Measurements from ENCODE around the gene TRMT6.

TRMT6 gene

GRCh38 chr20:5893621-5894020 lies 56.7 kb downstream of the TRMT6 start:
- no peak for ATAC-seq

DNA sequence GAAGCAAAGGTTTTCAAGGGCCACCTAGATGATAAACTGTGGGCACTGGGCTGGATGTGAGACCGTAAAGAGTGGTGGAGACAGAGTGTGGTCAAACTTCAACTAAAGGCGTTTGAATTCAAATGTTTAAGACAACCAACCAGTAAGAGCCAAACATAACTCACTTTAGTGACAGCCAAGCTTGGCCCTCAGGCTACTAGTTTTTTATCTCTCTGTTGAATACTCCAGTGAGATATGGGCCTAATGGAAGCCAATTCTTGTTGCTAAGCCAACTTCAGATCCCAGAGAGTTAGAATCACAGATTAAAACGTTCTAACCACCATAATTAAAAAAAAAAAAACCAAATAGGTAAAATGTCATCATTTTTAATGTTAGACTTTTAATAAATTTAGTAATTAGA lies 57.3 kb downstream of the TRMT6 start:
- ATAC-seq = no peak

DNA sequence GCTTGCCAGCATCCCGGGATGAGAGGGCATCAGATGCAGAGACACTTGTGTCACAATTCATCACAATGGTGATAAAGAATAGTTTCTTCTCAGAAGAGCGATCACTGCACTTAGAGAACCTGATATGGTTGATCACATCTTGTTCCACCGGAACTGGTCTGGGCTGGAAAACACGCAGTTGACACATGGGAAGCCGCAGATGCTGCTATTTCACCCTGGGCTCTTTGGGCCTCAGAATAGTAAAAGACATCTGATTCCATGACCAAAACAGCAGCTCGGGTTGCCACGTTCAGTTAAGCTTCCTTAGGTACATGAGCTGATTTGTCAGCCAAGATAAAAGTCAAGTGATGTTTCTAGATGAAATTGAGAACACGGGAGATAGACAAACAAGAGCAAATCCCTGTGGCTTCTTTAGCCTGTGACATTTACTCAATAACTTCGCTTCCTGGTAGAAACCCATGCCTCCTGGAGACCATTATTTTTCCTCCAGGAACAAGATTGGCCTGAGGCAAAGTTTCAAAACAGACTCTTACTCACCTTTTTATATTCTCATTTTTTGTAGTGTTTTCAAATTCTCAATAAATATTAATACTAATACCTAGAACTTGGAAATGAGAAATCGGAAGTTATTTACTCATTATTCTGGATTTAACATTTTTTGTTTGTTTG lies 59.4 kb downstream of the TRMT6 start:
- no peak for ATAC-seq

DNA sequence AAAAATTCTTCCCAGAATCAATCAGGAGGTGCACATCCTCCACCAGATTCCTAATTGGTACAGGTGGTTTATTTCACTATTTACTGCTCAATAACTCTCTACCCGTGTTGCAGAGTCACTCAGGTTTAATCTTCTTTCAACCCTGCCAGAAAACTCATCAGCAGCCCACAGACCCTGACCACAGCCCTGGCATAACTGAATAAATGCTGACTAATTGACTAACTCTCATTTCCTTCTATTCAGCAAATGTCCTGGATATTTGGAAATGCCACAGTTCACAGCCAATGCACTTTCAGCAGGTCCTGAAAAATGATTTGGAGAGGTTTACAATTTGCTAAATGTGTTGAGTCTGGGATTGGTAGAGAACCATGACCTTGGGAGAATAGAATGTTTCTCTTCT lies 62.3 kb downstream of the TRMT6 start:
- ATAC-seq = no peak

DNA sequence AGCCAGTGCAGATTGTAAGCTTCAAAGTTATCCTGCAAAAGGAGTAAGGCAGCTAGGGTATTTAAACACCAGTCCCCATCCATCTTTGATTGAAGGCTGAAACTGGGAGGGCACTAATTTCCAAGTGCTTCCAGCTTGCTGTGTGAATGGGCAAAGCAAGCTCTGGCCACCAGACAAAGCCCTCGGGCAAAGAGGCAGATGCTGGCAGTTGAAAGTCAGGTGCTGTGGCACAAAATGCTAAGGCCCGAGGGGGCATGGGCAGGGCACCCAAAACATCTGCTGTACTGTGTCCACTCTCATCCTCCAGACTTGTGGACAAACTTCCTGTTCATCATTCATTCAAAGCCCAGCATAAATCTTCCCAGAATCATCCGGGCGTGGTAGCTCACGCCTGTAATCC lies 62.9 kb downstream of the TRMT6 start:
- no peak for ATAC-seq

All from activated CD4-positive, CD25-positive, alpha-beta regulatory T cell treated with anti-CD3 and anti-CD28 coated beads, Interleukin-2, amount 50 U/mL, for 24 hours (primary cell).